ENCODE results near the gene GAB1. TPM values are rescaled to one million over a fixed set of nuclear protein-coding genes. Genes with fewer than 3 reads are reported as not detected.

Gene GAB1
- total and polyA plus RNA-seq, 8 donors: 43.5 to 109 (median 90.7) TPM

DNA sequence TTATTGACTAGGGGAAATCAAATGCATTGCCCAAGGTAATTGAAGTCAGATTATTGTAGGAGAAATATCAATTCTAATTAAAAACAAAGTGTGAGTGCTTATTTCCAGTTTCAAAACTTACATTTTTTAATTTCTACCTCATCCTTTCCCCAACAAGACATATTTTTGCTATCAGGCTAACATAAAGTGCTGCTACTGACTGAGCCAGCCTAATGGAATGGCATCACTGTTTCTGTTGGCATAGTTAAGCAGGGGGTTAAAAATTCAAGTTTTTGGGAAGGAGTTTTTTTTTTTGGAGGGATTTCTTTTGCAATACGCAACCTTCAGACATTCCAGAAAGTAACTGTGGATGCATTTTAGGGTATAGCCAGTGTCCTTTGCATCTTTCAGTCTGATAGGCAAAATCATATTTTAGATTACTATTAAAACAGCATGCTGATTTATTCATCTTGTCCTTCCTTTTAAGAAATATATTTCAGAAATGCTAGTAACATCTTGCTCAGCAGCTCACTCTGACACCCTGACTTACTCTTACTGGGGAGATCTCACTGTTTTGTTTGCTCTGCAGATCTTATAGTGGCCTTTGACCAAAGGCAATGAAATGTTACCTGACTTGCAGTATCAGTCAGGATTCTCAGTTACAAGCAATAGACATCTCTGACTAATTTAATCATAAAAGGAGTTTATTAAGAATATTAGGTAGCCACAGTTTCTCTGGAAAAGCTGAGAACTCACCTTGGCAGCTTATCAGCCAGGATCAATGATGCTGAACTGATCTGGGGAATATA lies 24.4 kb downstream of the GAB1 start:
- Histone ChIP-seq H3K36me3 (no peaks in the 10 kb centered on the region), H3K27me3 (no peaks in the 10 kb centered on the region), H3K4me1 (peaks cover 24 to 54% of the 10 kb centered on the region in 2 donors), H3K4me3 (no peak overlapping the region), H3K9me3 (no peaks in the 10 kb centered on the region), H3K27ac (peak overlapping the region in 1 of 2 donors; percentile 73)
- intact Hi-C loops (cut with DNase I): no loop called here
- DNase-seq (no peak), ATAC-seq (no peak)
- TF ChIP-seq, protein P1, sequence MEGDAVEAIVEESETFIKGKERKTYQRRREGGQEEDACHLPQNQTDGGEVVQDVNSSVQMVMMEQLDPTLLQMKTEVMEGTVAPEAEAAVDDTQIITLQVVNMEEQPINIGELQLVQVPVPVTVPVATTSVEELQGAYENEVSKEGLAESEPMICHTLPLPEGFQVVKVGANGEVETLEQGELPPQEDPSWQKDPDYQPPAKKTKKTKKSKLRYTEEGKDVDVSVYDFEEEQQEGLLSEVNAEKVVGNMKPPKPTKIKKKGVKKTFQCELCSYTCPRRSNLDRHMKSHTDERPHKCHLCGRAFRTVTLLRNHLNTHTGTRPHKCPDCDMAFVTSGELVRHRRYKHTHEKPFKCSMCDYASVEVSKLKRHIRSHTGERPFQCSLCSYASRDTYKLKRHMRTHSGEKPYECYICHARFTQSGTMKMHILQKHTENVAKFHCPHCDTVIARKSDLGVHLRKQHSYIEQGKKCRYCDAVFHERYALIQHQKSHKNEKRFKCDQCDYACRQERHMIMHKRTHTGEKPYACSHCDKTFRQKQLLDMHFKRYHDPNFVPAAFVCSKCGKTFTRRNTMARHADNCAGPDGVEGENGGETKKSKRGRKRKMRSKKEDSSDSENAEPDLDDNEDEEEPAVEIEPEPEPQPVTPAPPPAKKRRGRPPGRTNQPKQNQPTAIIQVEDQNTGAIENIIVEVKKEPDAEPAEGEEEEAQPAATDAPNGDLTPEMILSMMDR (IDR thresholded peaks at IDR 0.05): no peak

DNA sequence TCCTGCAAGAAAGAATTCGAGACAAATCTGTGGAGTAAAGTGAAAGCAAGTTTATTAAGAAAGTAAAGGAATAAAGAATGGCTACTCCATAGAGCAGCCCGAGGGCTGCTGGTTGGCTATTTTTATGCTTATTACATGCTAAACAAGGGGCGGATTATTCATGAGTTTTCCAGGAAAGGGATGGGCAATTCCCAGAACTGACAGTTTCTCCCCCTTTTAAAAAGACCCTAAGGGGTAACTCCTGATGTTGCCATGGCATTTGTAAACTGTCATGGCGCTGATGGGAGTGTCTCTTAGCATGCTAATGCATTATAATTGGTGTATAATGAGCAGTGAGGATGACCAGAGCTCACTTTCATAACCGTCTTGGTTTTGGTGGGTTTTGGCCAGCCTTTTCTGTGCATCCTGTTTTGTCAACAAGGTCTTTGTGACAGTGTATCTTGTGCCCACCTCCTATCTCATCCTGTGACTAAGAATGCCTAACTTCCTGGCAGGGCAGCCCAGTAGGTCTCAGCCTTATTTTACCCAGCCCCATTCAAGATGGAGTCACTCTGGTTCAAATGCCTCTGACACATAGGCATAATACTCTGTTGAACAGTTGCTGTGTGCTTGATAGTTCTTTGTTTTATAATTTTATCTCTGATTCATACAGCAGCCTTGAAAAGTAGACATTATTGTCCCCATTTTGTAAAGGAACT lies 25.8 kb downstream of the GAB1 start:
- intact Hi-C loops (cut with DNase I): no loop called here
- no peaks in the 10 kb centered on the region for H3K27me3 ChIP-seq
- DNase-seq (no peak), ATAC-seq (no peak)
- TF ChIP-seq, protein P1 (IDR thresholded peaks at IDR 0.05): no peak
- H3K36me3 ChIP-seq: no peaks in the 10 kb centered on the region
- peaks cover 18 to 40% of the 10 kb centered on the region in 2 donors for H3K4me1 ChIP-seq
- no peak overlapping the region for H3K4me3 ChIP-seq
- H3K27ac ChIP-seq: peak overlapping the region in 1 of 2 donors; percentile 19
- no peaks in the 10 kb centered on the region for H3K9me3 ChIP-seq

DNA sequence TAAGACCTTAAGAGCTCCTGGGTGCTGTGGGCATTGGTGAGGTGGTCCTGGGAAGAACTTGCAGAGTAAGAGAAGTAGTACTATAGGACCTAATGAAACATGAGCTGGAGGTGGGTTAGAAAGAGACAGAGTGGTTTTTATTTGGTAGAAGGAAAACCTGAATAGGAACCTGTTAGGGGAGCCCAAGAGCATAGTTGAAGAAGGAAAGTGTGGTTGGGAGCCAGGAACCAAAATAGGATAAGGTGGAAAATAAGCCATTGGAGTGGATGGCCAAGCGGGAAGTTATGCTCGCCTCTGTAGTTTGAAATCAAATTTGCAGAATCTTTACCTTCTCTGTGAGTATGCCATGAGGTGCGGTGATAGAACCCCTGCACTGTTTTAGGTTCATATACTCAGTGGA lies 26.7 kb downstream of the GAB1 start:
- peak overlapping the region in 1 of 2 donors; percentile 19 for H3K27ac ChIP-seq
- no peaks in the 10 kb centered on the region for H3K36me3 ChIP-seq
- no peak for DNase-seq
- no peak overlapping the region for H3K4me3 ChIP-seq
- H3K27me3 ChIP-seq: no peaks in the 10 kb centered on the region
- H3K4me1 ChIP-seq: peaks cover 18 to 33% of the 10 kb centered on the region in 2 donors
- intact Hi-C loops (cut with DNase I): no loop called here
- no peak for ATAC-seq
- TF ChIP-seq, protein P1 (IDR thresholded peaks at IDR 0.05): no peak
- no peaks in the 10 kb centered on the region for H3K9me3 ChIP-seq

GRCh38 chr4:143364063-143364462 lies 27.4 kb downstream of the GAB1 start:
- H3K36me3 ChIP-seq: no peaks in the 10 kb centered on the region
- H3K27me3 ChIP-seq: no peaks in the 10 kb centered on the region
- no peak for ATAC-seq
- no peak for DNase-seq
- peaks cover 11 to 27% of the 10 kb centered on the region in 2 donors for H3K4me1 ChIP-seq
- H3K27ac ChIP-seq: no peak overlapping the region
- TF ChIP-seq, protein P1 (IDR thresholded peaks at IDR 0.05): no peak
- H3K4me3 ChIP-seq: no peak overlapping the region
- intact Hi-C loops (cut with DNase I): no loop called here
- H3K9me3 ChIP-seq: no peaks in the 10 kb centered on the region

DNA sequence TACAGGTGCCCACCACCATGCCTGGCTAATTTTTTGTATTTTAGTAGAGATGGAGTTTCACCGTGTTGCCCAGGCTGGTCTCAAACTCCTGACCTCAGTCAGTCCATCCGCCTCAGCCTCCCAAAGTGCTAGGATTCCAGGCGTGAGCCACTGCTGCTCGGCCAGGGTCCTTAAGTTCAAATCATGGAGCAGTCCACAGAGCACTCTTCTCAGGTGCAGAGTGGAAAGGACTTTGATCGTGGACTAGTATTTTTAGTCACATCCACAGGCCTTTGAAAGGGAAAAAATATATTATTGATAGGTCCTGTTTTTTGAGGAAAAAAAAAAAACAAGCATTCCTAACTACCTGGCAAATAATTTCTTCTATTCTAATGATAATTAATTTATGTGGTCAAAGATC lies 31.2 kb downstream of the GAB1 start:
- H3K36me3 ChIP-seq: no peaks in the 10 kb centered on the region
- no peaks in the 10 kb centered on the region for H3K27me3 ChIP-seq
- TF ChIP-seq, protein P1 (IDR thresholded peaks at IDR 0.05): no peak
- DNase-seq (no peak), ATAC-seq (no peak)
- no peaks in the 10 kb centered on the region for H3K9me3 ChIP-seq
- peaks cover 7 to 11% of the 10 kb centered on the region in 2 donors for H3K4me1 ChIP-seq
- no peak overlapping the region for H3K4me3 ChIP-seq
- intact Hi-C loops (cut with DNase I): no loop called here
- no peak overlapping the region for H3K27ac ChIP-seq
